ENCODE data around the gene ARHGAP5. TPM values are rescaled to one million over a fixed set of nuclear protein-coding genes. Genes with fewer than 3 reads are reported as not detected.

ARHGAP5 gene
- total RNA-seq, 6 experiments from 2014 or later = 32.0 to 60.5 (median 50.1) TPM

DNA sequence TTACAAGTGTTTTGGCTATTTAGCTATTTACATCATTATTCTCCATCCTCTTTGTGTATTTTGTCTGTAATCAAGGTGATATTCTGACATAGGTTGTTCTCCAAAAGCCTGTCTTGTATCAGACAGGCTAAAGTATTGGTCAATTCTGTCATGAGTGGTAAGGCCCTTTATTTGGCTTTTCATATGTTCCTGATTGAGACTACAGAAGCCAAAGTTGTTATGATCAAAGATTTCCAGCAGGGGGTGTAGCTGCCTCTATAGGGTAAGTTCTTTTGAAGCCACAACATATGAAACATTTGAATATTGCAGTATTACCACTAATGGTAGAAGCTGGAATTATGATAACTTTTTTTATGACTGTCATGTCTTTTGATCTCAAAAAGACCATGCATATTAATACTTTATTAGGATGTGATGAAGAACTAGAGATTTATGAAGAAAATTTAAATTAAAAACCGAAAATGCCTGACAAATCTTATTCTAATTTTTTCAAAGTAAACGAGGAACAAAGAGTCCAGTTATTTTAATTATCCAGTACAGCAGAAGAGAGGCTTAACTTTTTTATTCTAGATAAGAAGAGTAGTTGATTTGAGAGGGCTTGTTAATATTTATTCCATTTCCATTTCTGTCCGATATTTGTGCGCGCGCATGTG, 3.4 kb upstream of the ARHGAP5 start:
- Histone ChIP-seq H3K4me1 (peaks cover 0 to 10% (median 0%) of the 10 kb centered on the region in 4 donors), H3K36me3 (no peaks in the 10 kb centered on the region), H3K4me3 (no peak overlapping the region), H3K27ac (no peak overlapping the region), H3K9me3 (no peaks in the 10 kb centered on the region), H3K27me3 (no peaks in the 10 kb centered on the region)
- TF ChIP-seq, protein P1, sequence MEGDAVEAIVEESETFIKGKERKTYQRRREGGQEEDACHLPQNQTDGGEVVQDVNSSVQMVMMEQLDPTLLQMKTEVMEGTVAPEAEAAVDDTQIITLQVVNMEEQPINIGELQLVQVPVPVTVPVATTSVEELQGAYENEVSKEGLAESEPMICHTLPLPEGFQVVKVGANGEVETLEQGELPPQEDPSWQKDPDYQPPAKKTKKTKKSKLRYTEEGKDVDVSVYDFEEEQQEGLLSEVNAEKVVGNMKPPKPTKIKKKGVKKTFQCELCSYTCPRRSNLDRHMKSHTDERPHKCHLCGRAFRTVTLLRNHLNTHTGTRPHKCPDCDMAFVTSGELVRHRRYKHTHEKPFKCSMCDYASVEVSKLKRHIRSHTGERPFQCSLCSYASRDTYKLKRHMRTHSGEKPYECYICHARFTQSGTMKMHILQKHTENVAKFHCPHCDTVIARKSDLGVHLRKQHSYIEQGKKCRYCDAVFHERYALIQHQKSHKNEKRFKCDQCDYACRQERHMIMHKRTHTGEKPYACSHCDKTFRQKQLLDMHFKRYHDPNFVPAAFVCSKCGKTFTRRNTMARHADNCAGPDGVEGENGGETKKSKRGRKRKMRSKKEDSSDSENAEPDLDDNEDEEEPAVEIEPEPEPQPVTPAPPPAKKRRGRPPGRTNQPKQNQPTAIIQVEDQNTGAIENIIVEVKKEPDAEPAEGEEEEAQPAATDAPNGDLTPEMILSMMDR (IDR thresholded peaks at IDR 0.05) = peak; percentile 66 to 83 (median 74)
- no peak for TF ChIP-seq POLR2A (IDR thresholded peaks at IDR 0.05)
- ATAC-seq = peak; percentile 15 to 39 (median 32)
- intact Hi-C loops (cut with DNase I) = loop anchor here in 1 of 2 donors (10.0 kb wide), 1 partner anchor 171 kb away; no protein-coding TSS in a partner anchor
- WGBS (ENCODE audit: insufficient coverage, low coverage, low lambda C conversion rate, missing lambda C conversion rate) = 86% methylated on average over 6 of the region's 6 CpGs
- peak in 1 of 3 donors; percentile 63 for DNase-seq

DNA sequence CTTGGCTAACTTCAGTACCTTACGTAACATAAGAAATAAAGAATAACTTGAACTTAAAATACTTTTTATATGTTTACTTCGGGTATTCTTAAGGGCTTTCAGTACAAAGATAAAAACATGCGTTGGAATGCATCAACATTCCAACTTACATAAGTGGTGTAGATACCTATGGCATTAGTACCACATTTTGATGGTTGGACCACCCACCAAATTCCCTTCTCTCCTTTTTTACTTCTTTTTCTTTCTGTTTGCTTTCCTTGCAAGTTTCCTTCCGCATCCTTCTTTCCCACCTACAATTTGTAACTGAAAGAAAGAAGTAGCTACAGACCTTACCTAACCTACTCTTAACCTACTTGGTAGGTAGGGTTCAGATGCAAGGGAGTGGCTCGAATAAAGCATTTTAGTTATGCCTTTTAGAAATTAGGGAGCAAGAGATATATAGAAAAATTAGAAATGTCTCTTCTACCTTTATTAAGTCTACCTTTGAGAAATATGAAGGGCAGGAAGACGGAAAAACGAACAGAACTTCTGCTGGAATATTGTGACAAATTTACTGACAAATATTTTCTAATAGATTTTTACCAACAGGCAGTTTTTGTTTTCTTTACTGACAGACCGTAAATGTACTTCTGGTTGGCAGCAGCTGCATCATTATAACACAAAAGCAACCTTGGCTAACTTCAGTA, 2.1 kb upstream of the ARHGAP5 start:
- ATAC-seq (no peak), DNase-seq (no peak)
- TF ChIP-seq, protein P1 (IDR thresholded peaks at IDR 0.05) = no peak
- no peak for TF ChIP-seq POLR2A (IDR thresholded peaks at IDR 0.05)
- Histone ChIP-seq H3K4me3 (no peak overlapping the region), H3K36me3 (no peaks in the 10 kb centered on the region), H3K27ac (peak overlapping the region; percentile 91 to 95 (median 94)), H3K9me3 (no peaks in the 10 kb centered on the region), H3K4me1 (peaks cover 0 to 24% (median 4%) of the 10 kb centered on the region in 4 donors), H3K27me3 (no peaks in the 10 kb centered on the region)
- intact Hi-C loops (cut with DNase I) = loop anchor here in 1 of 2 donors (10.0 kb wide), 1 partner anchor 170 kb away; no protein-coding TSS in a partner anchor
- 51% methylated on average over 8 of the region's 8 CpGs for WGBS (ENCODE audit: insufficient coverage, low coverage, low lambda C conversion rate, missing lambda C conversion rate)

DNA sequence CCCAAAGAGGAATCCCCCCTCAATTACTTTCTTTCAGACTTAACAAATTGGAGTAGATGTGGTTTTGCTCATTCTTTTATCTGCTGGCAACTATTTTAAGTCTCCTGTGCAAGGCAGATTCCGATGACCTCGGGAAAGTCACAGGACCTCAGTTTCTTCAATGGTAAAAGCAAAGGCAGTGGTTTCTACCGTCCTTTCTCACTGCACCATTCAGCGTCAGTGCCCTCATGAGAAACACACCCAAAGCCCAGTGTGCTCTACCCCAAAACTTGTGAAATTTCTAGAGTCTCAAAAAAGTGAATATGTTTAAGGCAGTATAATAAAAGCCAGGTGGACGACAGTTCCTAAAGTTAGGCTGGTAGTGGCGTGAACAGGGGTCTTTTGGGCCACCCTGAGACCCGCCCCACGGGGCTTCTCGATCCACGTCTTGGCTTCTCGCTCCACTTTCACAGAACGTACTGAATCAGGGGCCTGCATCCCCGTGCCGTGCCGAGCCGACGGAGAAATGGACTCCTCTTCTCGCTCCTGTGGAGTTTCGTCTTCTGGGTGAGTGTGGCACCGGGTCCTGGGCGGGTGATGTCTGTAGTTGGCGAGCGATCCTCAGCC, 1.3 kb upstream of the ARHGAP5 start:
- no peak for TF ChIP-seq POLR2A (IDR thresholded peaks at IDR 0.05)
- TF ChIP-seq, protein P1 (IDR thresholded peaks at IDR 0.05) = no peak
- H3K9me3 ChIP-seq = no peaks in the 10 kb centered on the region
- ATAC-seq = peak; percentile 27 to 50 (median 32)
- H3K4me3 ChIP-seq = peak overlapping the region; percentile 57 to 73 (median 65)
- no peaks in the 10 kb centered on the region for H3K36me3 ChIP-seq
- H3K27me3 ChIP-seq = no peaks in the 10 kb centered on the region
- 3% methylated on average over 9 of the region's 23 CpGs for WGBS (ENCODE audit: insufficient coverage, low coverage, low lambda C conversion rate, missing lambda C conversion rate)
- H3K27ac ChIP-seq = peak overlapping the region; percentile 91 to 95 (median 94)
- DNase-seq = peak; percentile 58 to 73 (median 66)
- peaks cover 0 to 24% (median 5%) of the 10 kb centered on the region in 4 donors for H3K4me1 ChIP-seq
- intact Hi-C loops (cut with DNase I) = loop anchor here in 1 of 2 donors (10.0 kb wide), 1 partner anchor 169 kb away; no protein-coding TSS in a partner anchor

DNA sequence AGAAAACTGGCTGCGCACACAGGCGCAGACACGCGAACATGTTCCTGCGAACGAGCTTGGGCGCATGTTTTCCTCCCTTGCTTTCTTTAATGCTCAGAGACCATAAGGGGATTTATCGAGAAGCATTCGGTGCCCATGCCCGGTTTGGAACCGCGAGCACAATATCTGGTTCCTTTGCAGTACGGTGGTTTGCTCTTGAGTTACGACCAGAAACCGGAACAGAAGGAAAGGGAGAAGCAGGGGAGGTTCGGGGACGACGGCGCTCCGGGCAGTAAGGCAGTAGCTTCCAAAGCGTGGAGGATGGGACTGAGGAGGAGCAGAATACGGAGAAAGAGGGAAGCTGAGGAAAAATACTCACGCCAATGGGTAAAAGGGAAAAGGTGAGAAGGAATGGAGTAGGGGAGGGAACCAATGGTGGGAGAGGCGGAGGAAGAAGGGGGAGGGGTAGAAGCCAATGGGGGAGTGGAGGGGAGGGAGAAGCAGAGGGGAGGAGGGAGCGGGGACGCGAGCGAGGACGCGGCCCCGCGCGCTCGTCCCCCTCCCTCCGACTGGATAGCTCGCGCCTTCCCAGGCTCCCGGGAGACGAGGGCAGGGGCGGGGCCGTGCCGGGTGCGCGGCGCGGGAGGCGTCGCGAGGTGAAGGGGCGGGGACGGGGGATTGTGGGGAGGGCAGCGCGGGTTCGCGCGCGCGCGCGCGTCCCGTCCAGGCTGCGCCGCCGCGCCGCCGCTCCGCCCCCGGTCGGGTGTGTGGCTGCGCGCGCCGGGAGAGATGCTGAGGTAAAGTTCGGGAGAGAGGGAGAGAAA, 625 bp upstream of the ARHGAP5 start:
- H3K4me3 ChIP-seq = peak overlapping the region; percentile 65 to 81 (median 79)
- intact Hi-C loops (cut with DNase I) = loop anchor here in 1 of 2 donors (10.0 kb wide), 1 partner anchor 168 kb away; no protein-coding TSS in a partner anchor
- WGBS (ENCODE audit: insufficient coverage, low coverage, low lambda C conversion rate, missing lambda C conversion rate) = under 1% methylated on average over 28 of the region's 76 CpGs

More for the DNA sequence above, 625 bp upstream of the ARHGAP5 start:
- Histone ChIP-seq H3K27ac (peak overlapping the region; percentile 94 to 98 (median 94)), H3K4me1 (peaks cover 0 to 24% (median 5%) of the 10 kb centered on the region in 4 donors), H3K36me3 (no peaks in the 10 kb centered on the region), H3K27me3 (no peaks in the 10 kb centered on the region), H3K9me3 (no peaks in the 10 kb centered on the region)
- DNase-seq (peak; percentile 98 to 99 (median 98)), ATAC-seq (peak; percentile 87 to 94 (median 90))
- TF ChIP-seq, protein P1 (IDR thresholded peaks at IDR 0.05) = no peak
- peak; percentile 53 for TF ChIP-seq POLR2A (IDR thresholded peaks at IDR 0.05)
